CD4-positive, alpha-beta memory T cell (primary cell): Measurements from ENCODE around the gene RAB18. TPM values are rescaled to one million over a fixed set of nuclear protein-coding genes. Genes with fewer than 3 reads are reported as not detected.

Experiments used
- CTCF ChIA-PET: fragments of 350-600 bp; sonication (Branson Sonifier 250); formaldehyde crosslinking; loops from one replicate; lab custom pipeline; 2021; ENCODE audit warnings: inconsistent platforms; ENCODE audit not compliant: partially characterized antibody; lab: Charles Lee
- POLR2A ChIA-PET: fragments of 350-600 bp; sonication (Branson Sonifier 250); formaldehyde crosslinking; loops from one replicate; lab custom pipeline; 2021; ENCODE audit not compliant: partially characterized antibody; lab: Charles Lee
- DNase-seq, 5 donors: peaks; one replicate each; pipeline versions ENCODE4 v3.0.0 to v3.0.0-alpha.2; 2020 to 2022; ENCODE audit warnings: mixed read lengths in 1 of 5
- H3K27ac ChIP-seq: one replicate; pipeline ENCODE4 v1.7.0; 2013; ENCODE audit warnings: low read depth, low read length
- H3K27me3 ChIP-seq: 2 replicates; pipeline ENCODE4 v1.7.0; 2013; ENCODE audit warnings: mild to moderate bottlenecking, low read length, moderate library complexity; ENCODE audit not compliant: insufficient read depth
- H3K36me3 ChIP-seq: 2 replicates; pipeline ENCODE4 v1.7.0; 2013; ENCODE audit warnings: mild to moderate bottlenecking, low read length, moderate library complexity; ENCODE audit not compliant: insufficient read depth
- H3K4me1 ChIP-seq: 2 replicates; pipeline ENCODE4 v1.7.0; 2013; ENCODE audit warnings: mild to moderate bottlenecking, low read length, moderate library complexity; ENCODE audit not compliant: insufficient read depth
- H3K4me3 ChIP-seq, 2 donors: one replicate each; pipeline ENCODE4 v1.7.0; 2013; ENCODE audit warnings: low read length in 2 of 2, mild to moderate bottlenecking in 1 of 2
- H3K9me3 ChIP-seq, 2 donors: one replicate each; pipeline ENCODE4 v1.7.0; 2013; ENCODE audit warnings: low read length in 2 of 2, control low read depth in 1 of 2; ENCODE audit not compliant: control insufficient read depth in 1 of 2
- H3K27ac Mint-ChIP-seq, 7 donors: one replicate each; pipeline ENCODE4 v1.8.0; 2020 to 2021; ENCODE audit warnings: mixed read lengths in 7 of 7, mild to moderate bottlenecking in 6 of 7, inconsistent platforms in 3 of 7, moderate library complexity in 3 of 7
- H3K27me3 Mint-ChIP-seq, 2 donors: one replicate each; pipeline ENCODE4 v1.8.0; 2020 to 2021; ENCODE audit warnings: mixed read lengths in 2 of 2
- H3K36me3 Mint-ChIP-seq, 2 donors: one replicate each; pipeline ENCODE4 v1.8.0; 2020 to 2021; ENCODE audit warnings: mixed read lengths in 2 of 2, inconsistent platforms in 1 of 2, mild to moderate bottlenecking in 1 of 2
- H3K4me1 Mint-ChIP-seq, 4 donors: one replicate each; pipeline ENCODE4 v1.8.0; 2020 to 2021; ENCODE audit warnings: mixed read lengths in 4 of 4, mild to moderate bottlenecking in 1 of 4
- H3K4me3 Mint-ChIP-seq, 8 donors: one replicate each; pipeline ENCODE4 v1.8.0; 2020 to 2021; ENCODE audit warnings: mixed read lengths in 8 of 8, mild to moderate bottlenecking in 7 of 8, moderate library complexity in 6 of 8, inconsistent platforms in 3 of 8
- H3K9me3 Mint-ChIP-seq, 8 donors: one replicate each; pipeline ENCODE4 v1.8.0; 2020 to 2021; ENCODE audit warnings: mixed read lengths in 8 of 8, mild to moderate bottlenecking in 5 of 8, inconsistent platforms in 3 of 8, moderate library complexity in 1 of 8
- intact Hi-C: fragments of 100-400 bp; cut with micrococcal nuclease; formaldehyde crosslinking; loops from one replicate; pipeline ENCODE4 v1.15.1; 2023
- polyA plus RNA-seq, 2 donors: library from polyadenylated mRNA; unstranded; fragments of 300-500 nt; fragmentation: Illumina TruSeq; gene quantifications; one replicate each; pipeline ENCODE4 v1.2.3, GENCODE V29; 2021
- total RNA-seq, 2 experiments: library from RNA; stranded (reverse); gene quantifications; one replicate each; pipeline ENCODE4 v1.2.3, GENCODE V29; 2021

RAB18 gene
- total and polyA plus RNA-seq, 4 experiments from 2014 or later: 83.3 to 171 (median 103) TPM

- Mint-ChIP-seq H3K27me3 (peaks cover 16 to 23% of the 10 kb centered on the region in 2 donors), H3K36me3 (peaks cover 2 to 4% of the 10 kb centered on the region in 2 donors), H3K4me1 (no peaks in the 10 kb centered on the region), H3K4me3 (no peak overlapping the region), H3K9me3 (peaks cover 0 to 17% (median 12%) of the 10 kb centered on the region in 8 donors), H3K27ac (no peak overlapping the region)
- CTCF ChIA-PET: interaction anchor here (1.2 to 1.3 kb wide), 2 partner anchors 18 to 39 kb away, joined by 3 to 4 read pairs; partner anchors contain the start of gene RAB18
- Histone ChIP-seq H3K4me1 (no peaks in the 10 kb centered on the region), H3K27me3 (no peaks in the 10 kb centered on the region), H3K36me3 (no peaks in the 10 kb centered on the region), H3K4me3 (no peak overlapping the region), H3K27ac (no peak overlapping the region), H3K9me3 (no peaks in the 10 kb centered on the region)
- DNase-seq: no peak
- intact Hi-C loops: no loop called here
- POLR2A ChIA-PET: interaction anchor here (1.0 kb wide), 1 partner anchor 19 kb away, joined by 3 read pairs; the partner anchor contains the start of gene RAB18
Observed at GRCh38 chr10:27485368-27485767, 18.7 kb upstream of the RAB18 start.

- no peaks in the 10 kb centered on the region for H3K4me1 ChIP-seq
- H3K27ac Mint-ChIP-seq: no peak overlapping the region
Observed at GRCh38 chr10:27485986-27486385, 18.1 kb upstream of the RAB18 start.

DNA sequence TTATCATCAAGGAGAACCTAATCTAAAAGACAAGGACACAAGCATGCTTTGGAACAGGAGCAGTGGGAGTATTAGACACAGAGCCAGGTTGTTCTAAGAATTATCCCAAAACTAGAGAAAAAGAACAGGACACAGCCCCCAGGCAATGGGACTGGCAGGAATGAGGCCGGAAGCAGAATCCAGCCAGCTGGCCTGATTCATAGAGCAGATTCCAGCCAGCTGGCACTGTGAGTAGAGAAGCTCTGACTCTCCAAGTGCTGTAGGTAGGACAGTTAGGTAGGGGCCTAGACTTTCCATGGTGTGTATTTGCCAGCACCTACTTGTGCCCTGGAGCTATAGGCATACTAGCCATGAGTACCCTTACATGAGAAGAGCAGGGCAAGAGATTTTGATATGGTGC lies 13.3 kb upstream of the RAB18 start:
- Histone ChIP-seq H3K4me3 (no peak overlapping the region), H3K4me1 (no peaks in the 10 kb centered on the region), H3K27me3 (no peaks in the 10 kb centered on the region), H3K9me3 (no peaks in the 10 kb centered on the region), H3K27ac (no peak overlapping the region), H3K36me3 (no peaks in the 10 kb centered on the region)
- H3K4me3 Mint-ChIP-seq: no peak overlapping the region
- H3K36me3 Mint-ChIP-seq: peaks cover 9 to 15% of the 10 kb centered on the region in 2 donors
- ChIA-PET POLR2A (no interaction called here), CTCF (interaction anchor here (2.1 kb wide), 1 partner anchor 45 kb away, joined by 7 read pairs; no protein-coding TSS in a partner anchor)
- H3K4me1 Mint-ChIP-seq: no peaks in the 10 kb centered on the region
- peaks cover 4 to 35% (median 30%) of the 10 kb centered on the region in 8 donors for H3K9me3 Mint-ChIP-seq
- no peak overlapping the region for H3K27ac Mint-ChIP-seq
- H3K27me3 Mint-ChIP-seq: peaks cover 21 to 36% of the 10 kb centered on the region in 2 donors
- no peak for DNase-seq
- intact Hi-C loops: no loop called here

More at GRCh38 chr10:27485986-27486385, 18.1 kb upstream of the RAB18 start:
- no peak overlapping the region for H3K27ac ChIP-seq
- H3K27me3 Mint-ChIP-seq: peaks cover 17 to 27% of the 10 kb centered on the region in 2 donors
- DNase-seq: no peak
- peaks cover 4 to 10% of the 10 kb centered on the region in 2 donors for H3K36me3 Mint-ChIP-seq
- ChIA-PET POLR2A (interaction anchor here (1.0 kb wide), 1 partner anchor 18 kb away, joined by 3 read pairs; the partner anchor contains the start of gene RAB18), CTCF (interaction anchor here (0.9 to 1.2 kb wide), 3 partner anchors 18 to 40 kb away, joined by 3 read pairs; no protein-coding TSS in a partner anchor)
- H3K36me3 ChIP-seq: no peaks in the 10 kb centered on the region
- H3K9me3 ChIP-seq: no peaks in the 10 kb centered on the region
- H3K4me1 Mint-ChIP-seq: no peaks in the 10 kb centered on the region
- no peak overlapping the region for H3K4me3 Mint-ChIP-seq
- H3K27me3 ChIP-seq: no peaks in the 10 kb centered on the region
- no peak overlapping the region for H3K4me3 ChIP-seq
- intact Hi-C loops: no loop called here
- peaks cover 2 to 23% (median 18%) of the 10 kb centered on the region in 8 donors for H3K9me3 Mint-ChIP-seq

DNA sequence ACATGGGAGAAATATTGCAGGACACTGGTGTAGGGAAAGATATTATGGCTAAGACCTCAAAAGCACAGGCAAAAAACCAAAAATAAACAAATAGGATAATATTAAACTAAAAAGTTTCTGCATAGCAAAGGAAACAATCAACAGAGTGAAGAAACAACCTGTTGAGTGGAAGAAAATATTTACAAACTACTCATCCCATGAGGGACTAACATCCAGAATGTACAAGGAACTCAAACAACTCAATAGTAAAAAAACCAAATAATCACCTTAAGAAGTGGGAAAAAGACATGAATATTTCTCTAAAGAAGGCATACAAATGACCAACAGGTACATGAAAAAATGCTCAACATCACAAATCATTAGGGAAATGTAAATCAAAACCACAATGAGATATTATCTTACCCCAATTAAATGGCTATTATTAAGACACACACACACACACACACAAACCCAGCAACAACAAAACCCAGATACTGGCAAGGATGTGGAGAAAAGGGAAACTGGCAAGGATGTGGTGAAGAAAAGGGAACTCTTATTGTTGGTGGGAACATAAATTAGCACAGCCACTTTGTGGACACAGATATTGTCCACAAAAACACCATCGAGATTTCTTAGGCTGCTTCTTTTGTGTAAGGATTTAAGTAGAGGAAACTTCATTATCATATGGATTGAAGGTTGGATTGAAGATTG lies 9.8 kb upstream of the RAB18 start:
- no peak overlapping the region for H3K4me3 ChIP-seq
- no peaks in the 10 kb centered on the region for H3K4me1 ChIP-seq
- intact Hi-C loops: no loop called here
- no peak overlapping the region for H3K27ac Mint-ChIP-seq
- H3K9me3 Mint-ChIP-seq: peaks cover 4 to 23% (median 18%) of the 10 kb centered on the region in 8 donors
- H3K27me3 Mint-ChIP-seq: peaks cover 15 to 18% of the 10 kb centered on the region in 2 donors
- no peaks in the 10 kb centered on the region for H3K36me3 ChIP-seq
- H3K27ac ChIP-seq: no peak overlapping the region
- POLR2A ChIA-PET: no interaction called here
- no peaks in the 10 kb centered on the region for H3K9me3 ChIP-seq
- DNase-seq: no peak
- no peaks in the 10 kb centered on the region for H3K4me1 Mint-ChIP-seq
- no peaks in the 10 kb centered on the region for H3K27me3 ChIP-seq
- peaks cover 7 to 12% of the 10 kb centered on the region in 2 donors for H3K36me3 Mint-ChIP-seq
- H3K4me3 Mint-ChIP-seq: no peak overlapping the region
- CTCF ChIA-PET: no interaction called here

DNA sequence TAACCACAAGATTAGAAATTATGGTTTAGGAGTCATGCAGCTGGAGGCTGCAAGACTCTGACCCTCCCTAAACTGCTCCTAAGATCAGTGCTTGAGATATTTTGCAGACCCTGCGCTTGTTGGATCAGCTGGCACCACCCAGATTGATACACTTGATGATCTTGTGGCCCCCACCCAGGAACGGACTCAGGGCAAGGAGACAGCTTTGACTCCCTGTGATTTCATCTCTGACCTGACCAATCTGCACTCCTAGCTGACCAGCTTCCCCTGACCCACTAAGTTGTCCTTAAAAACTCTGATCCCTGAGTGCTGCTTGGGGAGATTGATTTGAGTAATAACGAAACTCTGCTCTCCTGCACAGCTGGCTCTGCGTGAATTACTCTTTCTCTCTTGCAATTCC lies 8.0 kb upstream of the RAB18 start:
- H3K27ac ChIP-seq: no peak overlapping the region
- POLR2A ChIA-PET: no interaction called here
- H3K4me1 ChIP-seq: no peaks in the 10 kb centered on the region
- Mint-ChIP-seq H3K9me3 (peaks cover under 1 to 16% (median 10%) of the 10 kb centered on the region in 8 donors), H3K36me3 (peaks cover 3 to 4% of the 10 kb centered on the region in 2 donors), H3K4me3 (no peak overlapping the region), H3K27me3 (peaks cover 12 to 13% of the 10 kb centered on the region in 2 donors), H3K27ac (no peak overlapping the region), H3K4me1 (no peaks in the 10 kb centered on the region)
- no peaks in the 10 kb centered on the region for H3K9me3 ChIP-seq
- DNase-seq: no peak
- H3K36me3 ChIP-seq: no peaks in the 10 kb centered on the region
- H3K27me3 ChIP-seq: no peaks in the 10 kb centered on the region
- CTCF ChIA-PET: interaction anchor here (0.8 kb wide), 1 partner anchor 50 kb away, joined by 3 read pairs; no protein-coding TSS in a partner anchor
- no peak overlapping the region for H3K4me3 ChIP-seq
- intact Hi-C loops: no loop called here

DNA sequence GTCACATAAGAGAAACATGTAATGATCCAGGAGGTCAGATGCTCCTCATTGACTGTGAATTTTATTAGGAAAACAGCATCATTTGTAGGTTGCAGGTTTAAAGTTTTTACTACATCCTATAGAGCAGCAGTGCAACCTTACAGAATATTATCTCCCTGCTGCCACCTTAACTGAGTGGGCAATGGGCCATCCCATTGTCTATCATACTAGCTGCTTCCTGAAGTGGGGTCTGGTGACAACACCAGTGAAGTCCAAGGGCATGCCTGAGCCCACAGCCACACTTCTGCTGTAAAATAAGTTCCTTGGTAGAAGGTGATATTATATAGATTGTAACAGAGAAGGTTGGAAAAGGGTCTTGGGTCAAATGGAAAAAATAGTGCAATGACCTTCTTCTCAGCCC lies 4.0 kb upstream of the RAB18 start:
- POLR2A ChIA-PET: no interaction called here
- no peak overlapping the region for H3K4me3 Mint-ChIP-seq

DNA sequence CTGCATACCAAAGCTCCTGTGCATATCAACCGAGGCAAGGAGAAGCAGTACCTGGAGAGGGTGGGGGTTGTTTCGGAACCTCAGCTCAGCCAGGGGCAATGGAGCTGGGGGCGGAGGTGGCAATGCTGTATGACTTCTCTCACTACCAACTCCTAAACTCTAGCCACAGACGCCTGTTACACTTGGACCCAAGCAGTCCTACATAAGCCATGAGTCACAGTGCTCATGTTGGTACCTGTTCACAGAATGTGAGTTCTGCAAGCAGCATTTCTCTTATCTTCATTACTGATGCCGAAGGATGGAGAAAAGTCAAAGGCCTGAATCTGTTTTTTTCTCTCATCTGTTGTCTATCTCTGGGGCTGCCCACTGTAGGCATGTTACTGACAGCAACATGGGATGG lies 3.2 kb upstream of the RAB18 start:
- H3K4me3 ChIP-seq: no peak overlapping the region
- Mint-ChIP-seq H3K4me3 (no peak overlapping the region), H3K27me3 (peaks cover 0 to 3% of the 10 kb centered on the region in 2 donors), H3K4me1 (peaks cover 18 to 25% (median 21%) of the 10 kb centered on the region in 4 donors), H3K9me3 (peaks cover 0 to 2% (median 0%) of the 10 kb centered on the region in 8 donors), H3K36me3 (peaks cover 0 to 14% of the 10 kb centered on the region in 2 donors), H3K27ac (no peak overlapping the region)
- intact Hi-C loops: loop anchor here (5.0 to 10.0 kb wide), 3 partner anchors 806 to 1049 kb away; partner anchors contain the start of gene PDSS1
- H3K36me3 ChIP-seq: no peaks in the 10 kb centered on the region
- no peaks in the 10 kb centered on the region for H3K9me3 ChIP-seq
- H3K4me1 ChIP-seq: peaks cover 10% of the 10 kb centered on the region
- CTCF ChIA-PET: no interaction called here
- H3K27ac ChIP-seq: no peak overlapping the region
- POLR2A ChIA-PET: no interaction called here
- no peak for DNase-seq
- no peaks in the 10 kb centered on the region for H3K27me3 ChIP-seq

More for the DNA sequence above, 4.0 kb upstream of the RAB18 start:
- H3K27me3 Mint-ChIP-seq: peaks cover 0 to 3% of the 10 kb centered on the region in 2 donors
- no peak overlapping the region for H3K27ac Mint-ChIP-seq
- peaks cover 0 to 13% of the 10 kb centered on the region in 2 donors for H3K36me3 Mint-ChIP-seq
- Histone ChIP-seq H3K27me3 (no peaks in the 10 kb centered on the region), H3K9me3 (no peaks in the 10 kb centered on the region), H3K4me3 (no peak overlapping the region), H3K27ac (no peak overlapping the region), H3K36me3 (no peaks in the 10 kb centered on the region), H3K4me1 (peaks cover 6% of the 10 kb centered on the region)
- intact Hi-C loops: loop anchor here (5.0 to 10.0 kb wide), 3 partner anchors 805 to 1048 kb away; partner anchors contain the start of gene PDSS1
- peaks cover 13 to 19% (median 16%) of the 10 kb centered on the region in 4 donors for H3K4me1 Mint-ChIP-seq
- CTCF ChIA-PET: no interaction called here
- peaks cover 0 to 2% (median 0%) of the 10 kb centered on the region in 8 donors for H3K9me3 Mint-ChIP-seq
- DNase-seq: no peak
